HEK293T (cell line): ENCODE data around the gene RNF112.

Experiments
- BHLHE40 ChIP-seq: fragments of 450-650 bp; IDR thresholded peaks from 2 replicates; pipeline ENCODE4 v1.6.1; 2016; ENCODE audit warnings: mild to moderate bottlenecking, moderate library complexity, borderline replicate concordance
- CTBP1 ChIP-seq: fragments of 450-650 bp; IDR thresholded peaks from 2 replicates; pipeline ENCODE4 v1.6.1; 2016; ENCODE audit warnings: borderline replicate concordance
- ELF4 ChIP-seq: fragments of 450-650 bp; IDR thresholded peaks from 2 replicates; pipeline ENCODE4 v1.6.1; 2017; ENCODE audit warnings: antibody characterized with exemption
- FOXA1 ChIP-seq: fragments of 450-650 bp; IDR thresholded peaks from 2 replicates; pipeline ENCODE4 v1.6.1; 2016; ENCODE audit warnings: mild to moderate bottlenecking
- FOXK2 ChIP-seq: fragments of 450-650 bp; IDR thresholded peaks from 2 replicates; pipeline ENCODE4 v1.6.1; 2016; ENCODE audit warnings: mild to moderate bottlenecking
- FOXM1 ChIP-seq: fragments of 450-650 bp; IDR thresholded peaks from 2 replicates; pipeline ENCODE4 v1.6.1; 2017; ENCODE audit warnings: mild to moderate bottlenecking, borderline replicate concordance
- HDGF ChIP-seq: fragments of 450-650 bp; IDR thresholded peaks from 2 replicates; pipeline ENCODE4 v1.6.1; 2017; ENCODE audit warnings: antibody characterized with exemption, borderline replicate concordance
- LEF1 ChIP-seq: fragments of 450-650 bp; IDR thresholded peaks from 2 replicates; pipeline ENCODE4 v1.6.1; 2017; ENCODE audit warnings: mild to moderate bottlenecking, borderline replicate concordance
- NFRKB ChIP-seq: fragments of 450-650 bp; IDR thresholded peaks from 2 replicates; pipeline ENCODE4 v1.6.1; 2016; ENCODE audit warnings: mild to moderate bottlenecking, moderate library complexity
- PKNOX1 ChIP-seq: fragments of 450-650 bp; IDR thresholded peaks from 2 replicates; pipeline ENCODE4 v1.6.1; 2016
- SP1 ChIP-seq: fragments of 450-650 bp; IDR thresholded peaks from 2 replicates; pipeline ENCODE4 v1.6.1; 2017
- SUZ12 ChIP-seq: fragments of 450-650 bp; IDR thresholded peaks from 2 replicates; pipeline ENCODE4 v1.6.1; 2016; ENCODE audit warnings: mild to moderate bottlenecking
- TARDBP ChIP-seq: fragments of 450-650 bp; IDR thresholded peaks from 2 replicates; pipeline ENCODE4 v1.6.1; 2016
- ZNF384 ChIP-seq: fragments of 450-650 bp; IDR thresholded peaks from 2 replicates; pipeline ENCODE4 v1.6.1; 2016

- no peak for TF ChIP-seq TARDBP
- no peak for TF ChIP-seq SP1
- no peak for TF ChIP-seq HDGF
- TF ChIP-seq FOXA1 = no peak
- TF ChIP-seq PKNOX1 = no peak
- no peak for TF ChIP-seq FOXK2
- no peak for TF ChIP-seq NFRKB
- no peak for TF ChIP-seq FOXM1
- TF ChIP-seq SUZ12 = no peak
- TF ChIP-seq ELF4 = no peak
- no peak for TF ChIP-seq ZNF384
- TF ChIP-seq LEF1 = no peak
- TF ChIP-seq BHLHE40 = no peak
- no peak for TF ChIP-seq CTBP1
Measured at GRCh38 chr17:19383681-19384470, 27.2 kb upstream of the RNF112 start.
